ENCODE results near the gene TCEA3. TPM values are rescaled to one million over a fixed set of nuclear protein-coding genes. Genes with fewer than 3 reads are reported as not detected.

The TCEA3 gene
- total RNA-seq, 4 donors from 2014 or later, result 34.1 to 93.1 (median 43.2) TPM

DNA sequence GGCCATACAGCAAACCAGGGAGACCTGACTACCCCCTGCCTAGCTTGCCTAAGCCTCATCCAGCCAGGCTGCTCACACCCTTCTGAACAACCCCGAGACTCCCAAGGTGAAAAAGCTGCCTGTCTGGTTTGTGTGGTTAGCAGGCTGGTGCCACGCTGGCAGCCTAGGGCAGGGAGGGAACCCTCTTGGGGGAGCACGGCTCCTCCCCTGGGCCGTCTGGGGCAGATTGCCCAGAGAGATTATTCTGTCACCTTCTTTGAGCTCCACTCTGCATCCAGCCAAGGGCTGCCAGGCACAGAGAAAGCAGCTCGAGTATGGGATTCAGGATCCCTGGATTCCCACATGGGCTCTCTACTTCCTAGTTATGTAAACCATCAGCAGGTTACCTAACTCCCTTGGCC is 27.5 kb upstream of the TCEA3 start:
- Histone ChIP-seq H3K9me3 (no peaks in the 10 kb centered on the region), H3K27me3 (no peaks in the 10 kb centered on the region), H3K4me1 (peaks cover 68% of the 10 kb centered on the region), H3K27ac (peak overlapping the region; percentile 87), H3K36me3 (peaks cover 9% of the 10 kb centered on the region), H3K4me3 (no peak overlapping the region)
- 60% methylated on average over 2 of the region's 5 CpGs for WGBS
- TF ChIP-seq POLR2AphosphoS5 (IDR thresholded peaks at IDR 0.05) (peak in 2 of 3 donors; percentile 89 to 95), POLR2A (IDR thresholded peaks at IDR 0.05) (no peak)
- DNase-seq (ENCODE audit: low spot score in 2 of 2), result peak; percentile 83 to 85

DNA sequence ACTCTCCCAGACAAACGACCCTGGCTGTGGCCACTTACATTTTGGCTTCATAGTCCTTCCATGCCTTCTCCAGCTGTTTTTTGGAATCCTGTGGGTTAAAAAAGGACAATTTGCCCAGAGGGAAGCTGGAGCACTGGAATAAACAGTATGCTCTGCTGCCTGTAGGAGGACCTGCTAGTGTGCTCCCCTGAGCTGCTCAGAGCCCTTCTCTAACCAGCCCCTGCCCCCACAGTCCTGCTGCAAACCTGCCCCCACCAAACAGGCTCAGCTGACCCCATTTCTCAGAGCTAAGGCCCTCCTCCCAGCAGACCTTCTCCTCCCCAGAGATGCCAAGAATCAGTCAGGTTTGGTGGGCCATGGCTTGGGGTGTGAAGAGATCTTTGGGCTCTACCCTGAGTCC is 26.9 kb upstream of the TCEA3 start:
- 0% methylated on average over 1 of the region's 1 CpG for WGBS
- H3K4me3 ChIP-seq, result no peak overlapping the region
- no peaks in the 10 kb centered on the region for H3K27me3 ChIP-seq
- H3K36me3 ChIP-seq, result peaks cover 9% of the 10 kb centered on the region
- H3K4me1 ChIP-seq, result peaks cover 67% of the 10 kb centered on the region
- no peak for DNase-seq (ENCODE audit: low spot score in 2 of 2)
- TF ChIP-seq POLR2AphosphoS5 (IDR thresholded peaks at IDR 0.05) (no peak), POLR2A (IDR thresholded peaks at IDR 0.05) (no peak), EP300 (IDR thresholded peaks at IDR 0.05) (no peak)
- TF ChIP-seq, protein P1, sequence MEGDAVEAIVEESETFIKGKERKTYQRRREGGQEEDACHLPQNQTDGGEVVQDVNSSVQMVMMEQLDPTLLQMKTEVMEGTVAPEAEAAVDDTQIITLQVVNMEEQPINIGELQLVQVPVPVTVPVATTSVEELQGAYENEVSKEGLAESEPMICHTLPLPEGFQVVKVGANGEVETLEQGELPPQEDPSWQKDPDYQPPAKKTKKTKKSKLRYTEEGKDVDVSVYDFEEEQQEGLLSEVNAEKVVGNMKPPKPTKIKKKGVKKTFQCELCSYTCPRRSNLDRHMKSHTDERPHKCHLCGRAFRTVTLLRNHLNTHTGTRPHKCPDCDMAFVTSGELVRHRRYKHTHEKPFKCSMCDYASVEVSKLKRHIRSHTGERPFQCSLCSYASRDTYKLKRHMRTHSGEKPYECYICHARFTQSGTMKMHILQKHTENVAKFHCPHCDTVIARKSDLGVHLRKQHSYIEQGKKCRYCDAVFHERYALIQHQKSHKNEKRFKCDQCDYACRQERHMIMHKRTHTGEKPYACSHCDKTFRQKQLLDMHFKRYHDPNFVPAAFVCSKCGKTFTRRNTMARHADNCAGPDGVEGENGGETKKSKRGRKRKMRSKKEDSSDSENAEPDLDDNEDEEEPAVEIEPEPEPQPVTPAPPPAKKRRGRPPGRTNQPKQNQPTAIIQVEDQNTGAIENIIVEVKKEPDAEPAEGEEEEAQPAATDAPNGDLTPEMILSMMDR (IDR thresholded peaks at IDR 0.05), result no peak
- H3K27ac ChIP-seq, result peak overlapping the region; percentile 87
- no peaks in the 10 kb centered on the region for H3K9me3 ChIP-seq

DNA sequence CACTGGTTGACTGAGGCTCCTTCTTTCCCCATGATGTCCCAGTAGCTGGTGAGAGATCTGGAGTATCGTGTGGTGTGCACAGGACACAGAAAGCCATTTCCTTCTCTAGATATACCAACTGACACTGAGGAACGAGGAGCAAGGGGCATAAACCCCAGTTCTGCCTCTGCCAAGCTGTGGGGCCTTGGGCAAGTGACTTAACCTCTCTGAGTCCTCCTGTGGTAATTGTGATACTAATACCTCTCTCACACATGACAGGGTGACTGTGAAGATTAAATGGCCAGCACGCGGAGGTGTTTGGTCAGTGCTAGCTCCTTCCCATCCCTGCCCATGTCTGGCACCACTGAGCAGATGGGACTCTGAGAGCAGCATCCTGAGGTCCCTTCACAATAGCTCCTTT is 26.3 kb upstream of the TCEA3 start:
- Histone ChIP-seq H3K4me1 (peaks cover 68% of the 10 kb centered on the region), H3K9me3 (no peaks in the 10 kb centered on the region), H3K27me3 (no peaks in the 10 kb centered on the region), H3K4me3 (no peak overlapping the region), H3K27ac (peak overlapping the region; percentile 87), H3K36me3 (peaks cover 9% of the 10 kb centered on the region)
- TF ChIP-seq POLR2A (IDR thresholded peaks at IDR 0.05) (no peak), POLR2AphosphoS5 (IDR thresholded peaks at IDR 0.05) (no peak), EP300 (IDR thresholded peaks at IDR 0.05) (no peak)
- TF ChIP-seq, protein P1 (IDR thresholded peaks at IDR 0.05), result no peak
- DNase-seq (ENCODE audit: low spot score in 2 of 2), result no peak
- WGBS, result 81% methylated on average over 4 of the region's 4 CpGs

DNA sequence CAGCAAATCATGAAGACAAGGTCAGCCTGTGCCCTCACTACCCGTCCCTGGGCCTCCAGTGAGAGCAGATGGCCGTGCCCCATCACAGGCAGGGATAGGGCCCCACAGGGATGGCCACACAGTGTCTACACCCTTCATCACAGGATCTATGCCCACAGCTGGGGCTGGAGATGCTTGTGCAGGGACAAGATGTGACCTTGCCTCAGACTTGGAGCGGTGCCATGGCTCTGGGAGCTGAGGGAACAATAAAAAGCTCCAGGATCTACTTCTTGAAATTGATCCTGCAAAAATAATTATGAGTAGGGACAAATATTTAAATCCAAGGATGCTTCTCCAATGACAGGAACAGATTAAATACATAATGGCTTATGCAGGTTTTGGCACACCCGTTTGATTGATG is 25.4 kb upstream of the TCEA3 start:
- Histone ChIP-seq H3K27me3 (no peaks in the 10 kb centered on the region), H3K4me3 (no peak overlapping the region), H3K27ac (peak overlapping the region; percentile 79), H3K9me3 (no peaks in the 10 kb centered on the region), H3K4me1 (peaks cover 77% of the 10 kb centered on the region), H3K36me3 (peaks cover 6% of the 10 kb centered on the region)
- 69% methylated on average over 4 of the region's 4 CpGs for WGBS
- TF ChIP-seq POLR2AphosphoS5 (IDR thresholded peaks at IDR 0.05), result peak in 2 of 3 donors; percentile 39 to 40
- TF ChIP-seq, protein P1 (IDR thresholded peaks at IDR 0.05), result no peak
- DNase-seq (ENCODE audit: low spot score in 2 of 2), result peak; percentile 91 to 92

DNA sequence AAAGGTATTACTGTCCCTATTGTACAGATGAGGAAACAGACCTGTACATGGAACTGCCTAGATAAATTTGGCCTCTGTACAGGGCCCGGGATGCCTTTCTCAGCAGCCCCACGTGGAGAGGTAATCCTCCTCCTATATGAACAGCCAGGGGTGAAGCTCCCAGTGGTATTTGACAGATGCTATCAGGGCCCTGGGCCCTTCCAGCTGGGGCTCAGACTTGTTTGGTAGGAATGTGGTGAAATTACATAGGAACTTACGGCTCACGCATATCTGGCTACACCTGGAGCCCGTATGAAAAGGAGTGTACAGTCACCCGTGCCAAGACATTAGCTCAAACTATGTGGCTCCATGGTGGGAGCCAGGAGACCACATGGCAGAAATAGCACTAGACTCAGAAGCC is 24.8 kb upstream of the TCEA3 start:
- TF ChIP-seq EP300 (IDR thresholded peaks at IDR 0.05) (no peak), POLR2A (IDR thresholded peaks at IDR 0.05) (no peak), POLR2AphosphoS5 (IDR thresholded peaks at IDR 0.05) (no peak)
- TF ChIP-seq, protein P1 (IDR thresholded peaks at IDR 0.05), result no peak
- Histone ChIP-seq H3K9me3 (no peaks in the 10 kb centered on the region), H3K4me1 (peaks cover 80% of the 10 kb centered on the region), H3K27me3 (no peaks in the 10 kb centered on the region), H3K36me3 (no peaks in the 10 kb centered on the region), H3K4me3 (no peak overlapping the region), H3K27ac (peak overlapping the region; percentile 79)
- no peak for DNase-seq (ENCODE audit: low spot score in 2 of 2)
- WGBS, result 46% methylated on average over 3 of the region's 6 CpGs

DNA sequence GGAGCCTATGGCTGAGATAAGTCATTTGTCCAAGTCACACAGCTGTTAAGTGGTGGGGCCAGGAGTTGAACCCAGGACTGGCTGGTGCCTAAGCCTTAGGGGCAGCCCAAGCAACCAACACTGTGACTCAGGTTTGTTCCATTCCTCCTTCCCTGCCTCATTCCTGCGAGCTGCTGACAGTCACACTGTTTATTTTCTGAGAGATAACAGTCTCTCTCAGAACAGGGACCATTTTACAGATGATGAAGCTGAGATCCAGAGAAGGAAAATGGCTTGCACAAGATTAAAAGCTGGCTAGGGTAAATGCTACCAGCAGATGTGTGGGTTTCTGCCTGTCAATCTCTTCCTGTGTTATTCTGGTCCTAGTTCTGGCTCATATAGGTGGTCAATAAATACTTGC is 24.3 kb upstream of the TCEA3 start:
- 72% methylated on average over 1 of the region's 1 CpG for WGBS
- Histone ChIP-seq H3K27ac (peak overlapping the region; percentile 79), H3K9me3 (no peaks in the 10 kb centered on the region), H3K27me3 (no peaks in the 10 kb centered on the region), H3K4me1 (peaks cover 84% of the 10 kb centered on the region), H3K4me3 (no peak overlapping the region), H3K36me3 (no peaks in the 10 kb centered on the region)
- DNase-seq (ENCODE audit: low spot score in 2 of 2), result no peak
- TF ChIP-seq POLR2A (IDR thresholded peaks at IDR 0.05) (no peak), POLR2AphosphoS5 (IDR thresholded peaks at IDR 0.05) (no peak), EP300 (IDR thresholded peaks at IDR 0.05) (no peak)
- TF ChIP-seq, protein P1 (IDR thresholded peaks at IDR 0.05), result no peak

All from suprapubic skin (tissue), 4 donors.